Globus pallidus (tissue), 1 donor: Measurements from ENCODE around the gene IFNA10.
A peak's percentile ranks its signal among the peaks of the same experiment; 100 is the strongest.
"Not testable (repeated sequence)": the region's sequence is repeated elsewhere in the genome, so short reads cannot be mapped to it uniquely, and the experiment has no call there.

Experiments
- DNase-seq: peaks from one replicate; pipeline ENCODE4 v3.0.0-alpha.2; 2015; ENCODE audit warnings: low spot score

Gene IFNA10

DNA sequence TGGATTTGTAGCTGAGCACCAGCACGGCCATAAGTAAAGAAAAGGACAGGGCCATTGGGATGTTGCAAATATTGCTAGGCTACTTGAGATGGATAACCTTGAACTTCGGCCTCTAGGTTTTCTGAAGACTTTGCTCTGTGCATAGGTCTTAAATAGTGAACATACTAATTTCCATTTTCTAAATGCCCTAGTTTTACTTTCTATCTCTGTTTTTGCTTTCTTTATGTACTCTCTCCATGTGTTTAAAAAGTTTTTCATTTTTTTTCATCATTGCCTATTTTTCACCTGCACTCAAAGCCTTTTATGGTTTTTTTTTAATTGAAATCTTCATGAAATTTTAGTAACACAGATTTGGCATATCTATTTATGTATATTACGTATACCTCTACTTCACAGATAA, at the start of gene IFNA10:
IFNA10 (minus strand) TSS at position 101 of the 400 bp plus-strand sequence; CDS start at position 55, 46 bp downstream.
- not testable (repeated sequence) for DNase-seq

- DNase-seq = no peak
Observed at GRCh38 chr9:21255538-21256212, 48.7 kb upstream of the IFNA10 start.

- peak; percentile 49 for DNase-seq
Observed at GRCh38 chr9:21252721-21253547, 46.0 kb upstream of the IFNA10 start.

DNA sequence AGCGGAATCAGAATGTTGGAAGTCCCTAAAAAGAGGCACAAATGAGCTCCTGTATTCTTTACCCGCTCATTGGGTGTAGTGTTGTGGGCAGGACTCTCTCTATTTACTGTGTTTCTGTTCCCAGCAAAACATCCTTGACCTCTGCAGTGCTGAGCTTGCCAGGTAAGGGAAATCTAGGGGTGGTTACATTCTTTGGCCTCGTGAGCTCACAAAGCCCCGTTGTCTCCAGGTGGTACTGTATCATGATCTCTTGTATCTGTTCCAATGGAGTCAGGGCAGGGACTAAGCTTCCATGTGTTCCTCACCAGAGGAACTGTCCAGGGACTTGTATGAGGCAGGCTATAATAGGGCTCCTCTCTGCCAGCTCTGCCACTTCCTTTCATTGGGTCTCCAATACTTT, 44.7 kb upstream of the IFNA10 start:
- no peak for DNase-seq

GRCh38 chr9:21251190-21251589, 44.2 kb upstream of the IFNA10 start:
- DNase-seq = no peak

DNA sequence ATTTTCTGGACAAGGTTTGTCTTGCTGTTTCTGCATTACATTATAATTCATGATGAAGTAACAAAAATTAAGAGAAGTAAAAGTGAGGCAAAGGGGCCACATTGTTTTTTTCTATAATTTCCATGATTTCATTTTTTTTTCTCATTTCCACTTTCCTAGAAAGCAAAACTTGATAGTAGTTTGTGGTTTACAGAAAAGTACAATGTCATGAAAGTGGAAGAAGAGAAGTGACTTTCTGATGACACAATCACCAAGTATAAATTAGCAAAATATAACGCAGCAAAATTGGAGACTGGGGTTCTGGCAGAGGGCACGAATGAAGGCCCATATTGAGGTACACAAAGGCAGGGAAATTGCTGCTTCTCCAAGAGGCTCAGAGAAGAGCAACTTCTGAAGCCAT, 37.9 kb upstream of the IFNA10 start:
- DNase-seq = no peak

DNA sequence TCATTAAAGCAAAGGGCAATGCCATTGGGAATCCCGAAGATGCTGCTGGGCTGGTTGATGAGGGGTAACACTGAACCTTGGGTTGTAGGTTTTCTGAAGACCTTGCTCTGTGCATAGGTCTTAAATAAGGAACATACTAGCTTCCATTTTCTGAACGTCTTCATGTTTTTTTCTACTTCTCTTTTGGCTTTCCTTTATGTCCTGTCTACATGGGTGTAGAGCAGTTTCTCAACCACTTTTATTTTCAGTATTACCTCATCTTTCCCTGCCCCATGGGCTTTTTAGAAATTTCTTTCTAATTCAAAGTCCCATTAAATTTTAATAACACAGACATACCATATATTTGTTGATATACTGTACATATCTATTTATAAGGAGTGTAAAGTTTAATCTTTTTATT, 33.0 kb upstream of the IFNA10 start, which contains the start of gene IFNA14:
IFNA14 (minus strand) TSS at position 95 of the 400 bp plus-strand sequence; CDS start at position 25, 70 bp downstream.
- no peak for DNase-seq

DNA sequence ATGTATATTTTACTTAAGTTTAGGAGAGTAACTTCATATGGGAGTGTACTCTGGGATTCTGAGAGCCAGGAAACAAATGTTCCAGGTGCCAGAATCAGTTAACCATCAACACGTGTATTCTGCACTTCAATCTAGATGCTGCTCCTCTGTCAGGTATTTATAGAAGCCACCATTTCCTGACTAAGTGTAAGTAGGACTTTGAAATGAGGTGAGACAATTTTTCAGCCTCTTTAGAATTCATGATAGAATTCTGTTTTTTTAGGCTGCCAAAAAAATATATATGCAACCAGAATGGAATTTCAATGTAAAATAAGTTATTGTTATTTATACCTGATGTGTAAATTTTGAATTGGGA, 29.4 kb upstream of the IFNA10 start:
- not testable (repeated sequence) for DNase-seq

DNA sequence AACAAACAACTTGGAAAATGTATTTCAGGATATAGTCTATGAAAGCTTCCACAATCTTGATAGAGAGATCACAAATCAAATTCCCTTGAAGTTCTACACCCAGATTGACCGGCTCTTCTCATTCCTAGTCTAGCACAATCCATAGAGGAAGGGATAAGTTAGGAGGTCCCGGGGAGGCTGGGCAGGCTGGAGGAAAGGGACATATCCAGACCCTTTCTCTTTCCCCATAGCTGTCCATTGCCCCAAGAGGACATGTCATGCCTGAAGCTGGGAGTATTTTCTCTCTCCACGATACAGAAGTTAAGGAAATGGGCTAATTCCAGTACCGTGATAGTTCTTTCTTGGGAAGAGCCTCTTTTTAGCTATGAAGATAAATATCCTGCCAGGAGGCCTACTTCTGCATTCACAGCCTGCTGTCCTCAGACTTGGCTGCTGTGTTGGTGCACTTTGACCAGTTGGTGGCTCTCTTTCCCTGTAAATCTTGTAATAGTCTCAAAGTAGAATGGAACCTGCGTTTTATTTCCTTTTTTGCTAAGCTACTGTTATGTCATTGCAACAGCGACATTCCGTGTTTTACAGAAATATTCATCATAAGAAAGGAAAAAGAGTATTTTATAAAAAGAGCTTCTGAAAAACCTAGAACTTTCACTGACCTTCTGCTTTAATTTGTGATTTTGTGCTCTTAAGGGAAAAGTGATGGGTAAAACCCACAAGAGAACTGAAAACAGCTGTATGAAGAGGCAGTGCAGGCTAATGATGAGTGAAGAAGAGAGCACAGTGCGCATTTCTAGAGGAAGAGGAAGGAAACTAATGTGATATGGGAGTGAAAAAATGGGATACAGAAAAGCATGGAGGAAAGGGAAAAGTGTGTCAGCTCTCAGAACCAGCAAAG, 28.8 kb upstream of the IFNA10 start:
- DNase-seq = peak; percentile 50

DNA sequence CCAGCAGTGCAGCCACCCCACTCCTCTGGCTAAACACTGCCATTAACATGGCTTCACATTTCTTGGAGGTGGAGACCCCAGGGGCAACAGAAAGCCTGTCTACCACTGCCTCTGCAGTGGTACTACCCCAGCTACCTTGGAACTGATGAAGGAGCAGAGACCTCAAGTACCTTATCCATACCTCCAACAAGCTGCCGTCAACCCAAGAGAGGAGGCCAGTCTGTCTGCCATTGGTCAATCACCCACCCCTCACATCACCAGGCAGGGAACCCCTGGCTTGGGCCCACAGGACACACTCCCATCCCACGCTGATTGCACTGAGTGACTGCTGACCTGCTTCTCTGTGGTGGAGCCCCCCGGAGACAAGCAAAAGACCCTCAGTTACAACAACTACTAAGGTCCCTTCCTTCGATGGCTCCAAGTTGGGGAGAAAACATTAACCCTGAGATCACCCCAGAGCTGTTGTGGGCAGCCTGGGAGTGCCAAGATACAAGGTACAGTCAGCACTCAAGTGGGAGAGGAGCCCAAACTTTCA, 27.3 kb upstream of the IFNA10 start:
- no peak for DNase-seq

GRCh38 chr9:21233258-21233657, 26.3 kb upstream of the IFNA10 start:
- DNase-seq = no peak

DNA sequence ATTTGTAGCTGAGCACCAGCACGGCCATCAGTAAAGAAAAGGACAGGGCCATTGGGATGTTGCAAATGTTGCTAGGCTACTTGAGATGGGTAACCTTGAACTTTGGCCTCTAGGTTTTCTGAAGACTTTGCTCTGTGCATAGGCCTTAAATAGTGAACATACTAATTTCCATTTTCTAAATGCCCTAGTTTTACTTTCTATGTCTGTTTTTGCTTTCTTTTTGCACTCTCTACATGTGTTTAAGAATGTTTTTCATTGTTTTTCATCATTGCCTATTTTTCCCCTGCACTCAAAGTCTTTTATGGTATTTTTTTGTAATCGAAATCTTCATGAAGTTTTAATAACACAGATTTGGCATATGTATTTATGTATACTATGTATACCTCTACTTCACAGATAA, 21.2 kb upstream of the IFNA10 start, which contains the start of gene IFNA17:
IFNA17 (minus strand) TSS at position 101 of the 400 bp plus-strand sequence; CDS start at position 52, 49 bp downstream.
- DNase-seq = no peak

GRCh38 chr9:21217211-21217610, 10.3 kb upstream of the IFNA10 start, which contains the start of gene IFNA16:
Gene IFNA16, minus strand, starts transcription at chr9:21217311. Its CDS starts 6 bp downstream, at chr9:21217305.
- not testable (repeated sequence) for DNase-seq

- DNase-seq = peak; percentile 5
Observed at GRCh38 chr9:21213411-21214326, 6.7 kb upstream of the IFNA10 start.

DNA sequence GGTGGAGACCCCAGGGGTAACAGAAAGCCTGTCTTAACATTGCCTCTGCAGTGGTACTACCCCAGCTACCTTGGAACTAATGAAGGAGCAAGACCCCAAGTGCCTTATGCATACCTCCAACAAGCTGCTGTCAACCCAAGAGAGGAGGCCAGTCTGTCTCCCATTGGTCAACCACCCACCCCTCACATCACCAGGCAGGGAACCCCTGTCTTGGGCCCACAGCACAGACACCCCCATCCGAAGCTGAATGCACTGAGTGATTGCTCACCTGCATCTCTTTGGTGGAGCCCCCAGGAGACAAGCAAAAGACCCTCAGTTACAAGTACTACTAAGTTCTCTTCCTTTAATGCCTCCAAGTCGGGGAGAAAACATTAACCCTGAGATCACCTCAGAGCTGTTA, 5.2 kb upstream of the IFNA10 start:
- DNase-seq = not testable (repeated sequence)

GRCh38 chr9:21210782-21211181, 3.8 kb upstream of the IFNA10 start:
- not testable (repeated sequence) for DNase-seq

DNA sequence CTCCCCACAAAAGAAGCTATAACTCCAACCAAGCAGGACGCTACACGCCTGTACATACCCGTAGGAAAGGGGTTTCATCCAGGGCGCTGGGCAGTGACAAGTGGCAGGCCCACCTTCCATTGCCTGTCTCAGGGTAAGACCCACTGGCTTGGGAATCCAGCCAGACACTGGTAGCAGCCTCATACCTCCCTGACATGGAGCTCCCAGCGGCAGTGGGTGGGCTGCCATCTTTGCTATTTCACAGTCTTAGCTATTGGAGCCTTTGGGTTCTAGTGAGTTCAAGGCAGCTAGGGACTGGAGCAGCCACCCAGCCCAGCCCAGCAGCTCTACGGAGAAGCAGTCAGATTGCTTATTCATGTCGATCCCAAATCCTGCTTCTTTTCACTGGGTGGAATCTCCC, 3.4 kb upstream of the IFNA10 start:
- DNase-seq = no peak

- no peak for DNase-seq
Observed at GRCh38 chr9:21205204-21205603, 1.7 kb downstream of the IFNA10 start.

- not testable (repeated sequence) for DNase-seq
Observed at GRCh38 chr9:21202105-21202504, 4.8 kb downstream of the IFNA10 start, which contains the start of gene IFNA7. Gene IFNA7, minus strand, starts transcription at chr9:21202205. Its CDS starts 40 bp downstream, at chr9:21202165.
